ENCODE results near the gene APP.

DNA sequence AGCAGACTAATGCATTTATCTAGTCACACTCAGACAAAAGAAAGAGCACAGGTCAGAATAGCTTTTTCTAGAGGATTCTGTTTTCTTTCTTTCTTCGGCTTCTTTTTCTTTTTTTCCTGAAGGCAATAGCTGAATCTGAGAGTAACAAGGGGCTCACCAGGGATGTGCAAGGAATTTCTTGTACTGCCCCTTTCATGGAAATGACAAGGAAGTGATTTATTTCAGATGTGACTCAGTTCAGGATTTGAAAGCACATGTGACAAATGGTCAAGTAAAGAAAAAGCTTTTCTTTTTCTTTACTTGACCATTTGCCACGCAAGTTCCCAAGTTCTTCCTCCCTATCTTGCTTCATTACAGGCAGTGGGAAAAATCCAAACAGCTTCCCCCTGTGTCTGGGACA, 233.8 kb downstream of the APP start:
- TF ChIP-seq, protein P1, sequence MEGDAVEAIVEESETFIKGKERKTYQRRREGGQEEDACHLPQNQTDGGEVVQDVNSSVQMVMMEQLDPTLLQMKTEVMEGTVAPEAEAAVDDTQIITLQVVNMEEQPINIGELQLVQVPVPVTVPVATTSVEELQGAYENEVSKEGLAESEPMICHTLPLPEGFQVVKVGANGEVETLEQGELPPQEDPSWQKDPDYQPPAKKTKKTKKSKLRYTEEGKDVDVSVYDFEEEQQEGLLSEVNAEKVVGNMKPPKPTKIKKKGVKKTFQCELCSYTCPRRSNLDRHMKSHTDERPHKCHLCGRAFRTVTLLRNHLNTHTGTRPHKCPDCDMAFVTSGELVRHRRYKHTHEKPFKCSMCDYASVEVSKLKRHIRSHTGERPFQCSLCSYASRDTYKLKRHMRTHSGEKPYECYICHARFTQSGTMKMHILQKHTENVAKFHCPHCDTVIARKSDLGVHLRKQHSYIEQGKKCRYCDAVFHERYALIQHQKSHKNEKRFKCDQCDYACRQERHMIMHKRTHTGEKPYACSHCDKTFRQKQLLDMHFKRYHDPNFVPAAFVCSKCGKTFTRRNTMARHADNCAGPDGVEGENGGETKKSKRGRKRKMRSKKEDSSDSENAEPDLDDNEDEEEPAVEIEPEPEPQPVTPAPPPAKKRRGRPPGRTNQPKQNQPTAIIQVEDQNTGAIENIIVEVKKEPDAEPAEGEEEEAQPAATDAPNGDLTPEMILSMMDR (IDR thresholded peaks at IDR 0.05), result no peak
- TF ChIP-seq ZFX (IDR thresholded peaks at IDR 0.05; ENCODE audit: borderline replicate concordance), result no peak

Data from 22Rv1 (cell line).